Activated B cell treated with CpG ODN at 0.5 μM for 24 hours (primary cell): Measurements from ENCODE around the gene CNBD2. TPM values are rescaled to one million over a fixed set of nuclear protein-coding genes. Genes with fewer than 3 reads are reported as not detected.

Experiments
- ATAC-seq: fragments of 200-7000 bp; cut with Tn5 transposase; one replicate; pipeline ENCODE4 v1.10.0; 2021; ENCODE audit warnings: low read depth, mild to moderate bottlenecking, moderate library complexity
- CTCF ChIA-PET: fragments of 350-600 bp; sonication (Branson Sonifier 250); formaldehyde crosslinking; loops from one replicate; lab custom pipeline; 2021; ENCODE audit warnings: antibody characterized with exemption; lab: Charles Lee
- POLR2A ChIA-PET: fragments of 350-600 bp; sonication (Branson Sonifier 250); formaldehyde crosslinking; loops from one replicate; lab custom pipeline; 2021; ENCODE audit warnings: antibody characterized with exemption; lab: Charles Lee
- DNase-seq: peaks from one replicate; pipeline ENCODE4 v3.0.0; 2022
- H3K27ac Mint-ChIP-seq: one replicate; pipeline ENCODE4 v1.8.0; 2020; ENCODE audit warnings: mixed read lengths
- H3K27me3 Mint-ChIP-seq: one replicate; pipeline ENCODE4 v1.8.0; 2021; ENCODE audit warnings: mixed read lengths
- H3K36me3 Mint-ChIP-seq: one replicate; pipeline ENCODE4 v1.8.0; 2021; ENCODE audit warnings: low read depth, mixed read lengths
- H3K4me1 Mint-ChIP-seq: one replicate; pipeline ENCODE4 v1.8.0; 2021; ENCODE audit warnings: mixed read lengths
- H3K4me3 Mint-ChIP-seq: one replicate; pipeline ENCODE4 v1.8.0; 2020; ENCODE audit warnings: mild to moderate bottlenecking, mixed read lengths
- H3K9me3 Mint-ChIP-seq: one replicate; pipeline ENCODE4 v1.8.0; 2020; ENCODE audit warnings: mixed read lengths
- CTCF ChIP-seq: fragments of 200-600 bp; IDR thresholded peaks from one replicate; pipeline ENCODE4 v1.8.0; 2022; ENCODE audit warnings: antibody characterized with exemption, mild to moderate bottlenecking
- intact Hi-C: fragments of 100-400 bp; cut with micrococcal nuclease; formaldehyde crosslinking; loops from one replicate; pipeline ENCODE4 v1.15.1; 2024
- total RNA-seq: library from RNA; stranded (reverse); gene quantifications from 2 replicates; pipeline ENCODE4 v1.2.3, GENCODE V29; 2022

Gene CNBD2
- total RNA-seq, 1 donor from 2014 or later = 5.6 TPM

- Mint-ChIP-seq H3K4me3 (no peak overlapping the region), H3K9me3 (peaks cover 4% of the 10 kb centered on the region), H3K4me1 (no peaks in the 10 kb centered on the region), H3K27me3 (no peaks in the 10 kb centered on the region), H3K27ac (no peak overlapping the region), H3K36me3 (no peaks in the 10 kb centered on the region)
- CTCF ChIA-PET = interaction anchor here (0.9 kb wide), 1 partner anchor 21 kb away, joined by 3 read pairs; no protein-coding TSS in a partner anchor
- intact Hi-C loops = no loop called here
- DNase-seq = no peak
- no peak for TF ChIP-seq CTCF
- POLR2A ChIA-PET = no interaction called here
- no peak for ATAC-seq
Measured at GRCh38 chr20:35974256-35974655, 5.9 kb downstream of the CNBD2 start.

DNA sequence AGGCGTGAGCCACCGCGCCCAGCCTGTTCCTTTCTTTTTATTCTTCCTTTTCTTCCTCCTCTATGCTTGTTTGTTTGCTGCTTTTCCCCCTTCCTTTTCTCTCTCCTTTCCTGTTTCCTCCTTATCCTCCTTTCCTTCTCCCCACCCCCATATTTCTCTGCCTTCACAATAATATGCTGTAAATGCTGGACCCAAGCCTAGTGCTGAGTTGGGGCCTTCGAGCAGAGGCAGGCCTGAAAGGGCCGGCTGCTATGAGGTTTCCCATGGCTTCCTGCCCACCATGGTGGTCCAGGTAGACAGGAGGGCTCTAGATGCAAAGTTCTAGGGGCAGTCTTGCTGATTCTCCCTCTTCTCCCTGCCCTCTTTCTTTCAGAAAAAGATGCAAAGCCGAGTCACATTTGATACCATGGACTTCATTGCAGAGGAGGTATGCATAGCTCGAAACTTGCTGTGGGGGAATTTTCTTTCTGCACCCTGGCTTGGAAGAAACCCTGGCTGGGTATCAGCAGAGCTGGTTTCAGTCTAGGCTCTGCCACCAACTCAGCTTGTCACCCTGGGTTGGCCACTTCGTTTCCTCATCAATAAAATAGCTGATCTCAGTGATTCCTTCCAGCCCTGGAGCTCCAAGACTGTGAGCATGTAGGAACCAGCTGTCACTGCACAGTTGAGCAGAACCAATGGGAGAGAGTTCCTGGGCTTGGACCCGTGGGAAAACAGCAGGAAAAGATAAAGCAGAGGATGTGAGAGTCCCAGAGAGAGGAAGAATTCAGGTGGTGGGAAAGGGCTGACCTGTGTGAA, 7.4 kb downstream of the CNBD2 start:
- Mint-ChIP-seq H3K9me3 (peaks cover 4% of the 10 kb centered on the region), H3K27me3 (peaks cover 3% of the 10 kb centered on the region), H3K4me3 (no peak overlapping the region), H3K36me3 (no peaks in the 10 kb centered on the region), H3K4me1 (no peaks in the 10 kb centered on the region), H3K27ac (no peak overlapping the region)
- no peak for TF ChIP-seq CTCF
- ChIA-PET CTCF (interaction anchor here (0.8 kb wide), 1 partner anchor 21 kb away, joined by 3 read pairs; no protein-coding TSS in a partner anchor), POLR2A (interaction anchor here (0.7 to 0.9 kb wide), 2 partner anchors 10 to 75 kb away, joined by 3 to 7 read pairs; no protein-coding TSS in a partner anchor)
- intact Hi-C loops = no loop called here
- DNase-seq = no peak
- ATAC-seq = no peak

DNA sequence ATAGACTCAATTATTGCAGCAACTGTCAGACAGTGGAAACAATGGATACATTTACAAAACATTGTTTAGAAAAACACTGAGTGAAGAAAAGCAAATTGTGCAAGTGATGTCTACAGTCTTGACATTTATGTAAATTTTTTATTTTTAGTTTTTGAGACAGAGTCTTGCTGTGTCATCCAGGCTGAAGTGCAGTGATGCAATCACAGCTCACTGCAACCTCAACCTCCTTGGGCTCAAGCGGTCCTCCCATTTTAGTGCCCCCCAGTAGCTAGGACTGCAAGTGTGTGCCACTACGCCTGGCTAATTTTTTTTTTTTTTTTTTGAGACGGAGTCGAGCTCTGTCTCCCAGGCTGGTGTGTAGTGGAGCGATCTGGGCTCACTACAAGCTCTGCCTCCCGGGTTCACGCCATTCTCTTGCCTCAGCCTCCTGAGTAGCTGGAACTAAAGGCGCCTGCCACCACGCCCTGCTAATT, 9.7 kb downstream of the CNBD2 start:
- Mint-ChIP-seq H3K9me3 (no peaks in the 10 kb centered on the region), H3K4me1 (no peaks in the 10 kb centered on the region), H3K36me3 (no peaks in the 10 kb centered on the region), H3K4me3 (no peak overlapping the region), H3K27me3 (peaks cover 6% of the 10 kb centered on the region), H3K27ac (no peak overlapping the region)
- intact Hi-C loops = no loop called here
- CTCF ChIA-PET = interaction anchor here (1.1 kb wide), 1 partner anchor 15 kb away, joined by 4 read pairs; no protein-coding TSS in a partner anchor
- TF ChIP-seq CTCF = no peak
- ATAC-seq = no peak
- no peak for DNase-seq
- POLR2A ChIA-PET = interaction anchor here (0.6 kb wide), 1 partner anchor 1757 kb away, joined by 5 read pairs; no protein-coding TSS in a partner anchor

GRCh38 chr20:35979544-35979943, 11.2 kb downstream of the CNBD2 start:
- H3K4me3 Mint-ChIP-seq = no peak overlapping the region
- H3K9me3 Mint-ChIP-seq = no peaks in the 10 kb centered on the region
- CTCF ChIA-PET = interaction anchor here (2.1 to 3.3 kb wide), 2 partner anchors 11 to 13 kb away, joined by 9 read pairs; no protein-coding TSS in a partner anchor
- peaks cover 6% of the 10 kb centered on the region for H3K27me3 Mint-ChIP-seq
- H3K36me3 Mint-ChIP-seq = no peaks in the 10 kb centered on the region
- ATAC-seq (no peak), DNase-seq (no peak)
- H3K4me1 Mint-ChIP-seq = no peaks in the 10 kb centered on the region
- no peak for TF ChIP-seq CTCF
- POLR2A ChIA-PET = no interaction called here
- intact Hi-C loops = no loop called here
- no peak overlapping the region for H3K27ac Mint-ChIP-seq

DNA sequence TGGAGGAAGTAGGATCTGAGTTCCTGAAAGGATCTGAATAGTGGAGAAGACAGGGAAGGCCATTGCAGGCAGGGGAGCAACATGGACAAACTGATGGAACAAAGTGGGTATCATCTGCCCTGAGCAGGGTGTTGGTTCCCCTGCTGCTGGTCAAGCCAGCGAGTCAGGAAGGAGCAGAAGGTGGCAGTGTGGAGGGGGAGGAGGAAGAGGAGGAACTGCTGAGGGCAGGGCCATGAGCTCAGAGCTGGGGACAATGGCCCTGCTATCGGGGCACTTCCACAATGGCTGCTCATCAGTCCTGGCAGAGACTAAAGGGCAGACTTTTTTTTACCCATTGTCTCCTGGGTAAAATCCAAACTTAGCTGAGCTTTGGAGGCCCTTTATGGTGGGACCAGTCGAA, 13.6 kb downstream of the CNBD2 start:
- ChIA-PET CTCF (interaction anchor here (2.7 to 3.3 kb wide), 2 partner anchors 8 to 11 kb away, joined by 9 to 12 read pairs; no protein-coding TSS in a partner anchor), POLR2A (no interaction called here)
- intact Hi-C loops = no loop called here
- Mint-ChIP-seq H3K9me3 (no peaks in the 10 kb centered on the region), H3K36me3 (no peaks in the 10 kb centered on the region), H3K27me3 (peaks cover 6% of the 10 kb centered on the region), H3K4me3 (no peak overlapping the region), H3K27ac (no peak overlapping the region), H3K4me1 (no peaks in the 10 kb centered on the region)
- no peak for ATAC-seq
- DNase-seq = no peak
- no peak for TF ChIP-seq CTCF
